GM23248 (cell line): ENCODE measurements around the gene COL1A2.

Experiments
- EZH2 ChIP-seq: fragments of 200-600 bp; sonication (generic); IDR thresholded peaks from 2 replicates; pipeline ENCODE4 v1.6.1; 2018; ENCODE audit warnings: antibody characterized with exemption, mild to moderate bottlenecking; ENCODE audit not compliant: insufficient read depth, poor library complexity, severe bottlenecking
- EZH2phosphoT487 ChIP-seq: fragments of 200-600 bp; sonication (generic); IDR thresholded peaks from 2 replicates; pipeline ENCODE4 v1.6.1; 2018; ENCODE audit warnings: antibody characterized with exemption, moderate library complexity, mild to moderate bottlenecking, low read depth; ENCODE audit not compliant: insufficient read depth

DNA sequence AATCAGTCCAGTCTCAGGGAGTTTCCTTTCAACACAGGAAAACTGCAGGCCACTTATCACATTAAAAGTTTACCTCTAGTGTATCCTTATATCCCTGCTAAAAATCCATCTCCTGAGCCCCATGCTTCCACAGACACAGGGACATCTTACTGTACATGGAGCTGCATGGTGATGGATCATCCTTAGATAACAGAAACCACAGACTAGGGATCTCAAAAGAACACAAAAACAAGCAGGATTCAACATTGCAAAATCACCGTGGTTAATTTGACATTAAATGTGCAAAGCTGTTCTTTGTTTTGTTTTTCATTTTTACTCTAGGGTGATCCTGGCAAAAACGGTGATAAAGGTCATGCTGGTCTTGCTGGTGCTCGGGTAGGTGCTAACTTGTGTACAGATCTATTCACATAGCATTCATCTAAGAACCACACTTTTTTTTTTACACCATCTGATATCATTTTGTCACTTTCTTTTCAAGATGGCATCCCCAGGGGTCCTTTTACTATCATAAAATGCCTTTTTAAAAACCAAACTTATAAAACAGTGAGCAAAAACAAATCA, 18.1 kb downstream of the COL1A2 start:
- TF ChIP-seq EZH2 (no peak), EZH2phosphoT487 (no peak)
